Neural cell (in vitro differentiated cells): ENCODE results near the gene AGBL1.

ENCODE experiments used
- EP300 ChIP-seq: fragments of 450-650 bp; conservative IDR thresholded peaks from 2 replicates; pipeline ENCODE4 v1.6.1; 2014; ENCODE audit warnings: antibody characterized with exemption, mild to moderate bottlenecking, moderate library complexity; ENCODE audit not compliant: poor library complexity, severe bottlenecking
- EZH2 ChIP-seq: fragments of 200-600, 300-800 bp; shearing (Covaris generic), sonication (generic); IDR thresholded peaks from 2 replicates; pipeline ENCODE4 v1.6.1; 2014; ENCODE audit warnings: antibody characterized with exemption, low read length, borderline replicate concordance, mild to moderate bottlenecking; ENCODE audit not compliant: insufficient read depth, poor library complexity, severe bottlenecking
- POLR2AphosphoS5 ChIP-seq: IDR thresholded peaks from 2 replicates; pipeline ENCODE4 v1.6.1; 2012
- RAD21 ChIP-seq: fragments of 450-650 bp; conservative IDR thresholded peaks from 2 replicates; pipeline ENCODE4 v1.6.1; 2014; ENCODE audit warnings: antibody characterized with exemption, mild to moderate bottlenecking, moderate library complexity
- TAF1 ChIP-seq: IDR thresholded peaks from 2 replicates; pipeline ENCODE4 v1.6.1; 2012; ENCODE audit warnings: low read depth
- TF ChIP-seq, protein P1 (sequence below): fragments of 450-650 bp; IDR thresholded peaks from 2 replicates; pipeline ENCODE4 v1.5.1; 2014; ENCODE audit warnings: antibody characterized with exemption, mild to moderate bottlenecking, moderate library complexity; ENCODE audit not compliant: poor library complexity, severe bottlenecking
- TF ChIP-seq, protein P2 (sequence below): IDR thresholded peaks from 2 replicates; pipeline ENCODE4 v1.6.1; 2012; ENCODE audit warnings: borderline replicate concordance

DNA sequence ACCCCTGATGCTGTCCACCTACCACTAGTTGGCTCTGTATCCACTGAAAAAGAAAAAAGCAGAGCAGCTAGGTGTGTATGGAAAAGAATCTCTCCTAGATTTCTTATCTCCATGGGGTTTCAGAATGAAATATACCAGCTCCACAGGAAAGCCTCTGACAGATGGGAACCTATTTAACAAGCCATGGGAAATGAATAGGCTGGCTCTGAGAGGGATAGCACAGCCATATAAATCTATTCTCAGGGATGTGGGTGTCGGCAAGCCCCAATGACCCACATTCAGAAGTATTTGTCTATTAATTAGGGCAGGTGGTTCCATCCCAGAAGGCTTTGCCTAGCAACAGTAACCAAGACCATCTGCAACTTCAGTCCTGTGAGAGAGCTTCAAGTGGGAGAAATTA is 694.1 kb downstream of the AGBL1 start:
- TF ChIP-seq POLR2AphosphoS5 (no peak), EP300 (no peak), RAD21 (peak; percentile 45), EZH2 (no peak), TAF1 (no peak)
- TF ChIP-seq, protein P1, sequence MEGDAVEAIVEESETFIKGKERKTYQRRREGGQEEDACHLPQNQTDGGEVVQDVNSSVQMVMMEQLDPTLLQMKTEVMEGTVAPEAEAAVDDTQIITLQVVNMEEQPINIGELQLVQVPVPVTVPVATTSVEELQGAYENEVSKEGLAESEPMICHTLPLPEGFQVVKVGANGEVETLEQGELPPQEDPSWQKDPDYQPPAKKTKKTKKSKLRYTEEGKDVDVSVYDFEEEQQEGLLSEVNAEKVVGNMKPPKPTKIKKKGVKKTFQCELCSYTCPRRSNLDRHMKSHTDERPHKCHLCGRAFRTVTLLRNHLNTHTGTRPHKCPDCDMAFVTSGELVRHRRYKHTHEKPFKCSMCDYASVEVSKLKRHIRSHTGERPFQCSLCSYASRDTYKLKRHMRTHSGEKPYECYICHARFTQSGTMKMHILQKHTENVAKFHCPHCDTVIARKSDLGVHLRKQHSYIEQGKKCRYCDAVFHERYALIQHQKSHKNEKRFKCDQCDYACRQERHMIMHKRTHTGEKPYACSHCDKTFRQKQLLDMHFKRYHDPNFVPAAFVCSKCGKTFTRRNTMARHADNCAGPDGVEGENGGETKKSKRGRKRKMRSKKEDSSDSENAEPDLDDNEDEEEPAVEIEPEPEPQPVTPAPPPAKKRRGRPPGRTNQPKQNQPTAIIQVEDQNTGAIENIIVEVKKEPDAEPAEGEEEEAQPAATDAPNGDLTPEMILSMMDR = peak; percentile 45
- TF ChIP-seq, protein P2, sequence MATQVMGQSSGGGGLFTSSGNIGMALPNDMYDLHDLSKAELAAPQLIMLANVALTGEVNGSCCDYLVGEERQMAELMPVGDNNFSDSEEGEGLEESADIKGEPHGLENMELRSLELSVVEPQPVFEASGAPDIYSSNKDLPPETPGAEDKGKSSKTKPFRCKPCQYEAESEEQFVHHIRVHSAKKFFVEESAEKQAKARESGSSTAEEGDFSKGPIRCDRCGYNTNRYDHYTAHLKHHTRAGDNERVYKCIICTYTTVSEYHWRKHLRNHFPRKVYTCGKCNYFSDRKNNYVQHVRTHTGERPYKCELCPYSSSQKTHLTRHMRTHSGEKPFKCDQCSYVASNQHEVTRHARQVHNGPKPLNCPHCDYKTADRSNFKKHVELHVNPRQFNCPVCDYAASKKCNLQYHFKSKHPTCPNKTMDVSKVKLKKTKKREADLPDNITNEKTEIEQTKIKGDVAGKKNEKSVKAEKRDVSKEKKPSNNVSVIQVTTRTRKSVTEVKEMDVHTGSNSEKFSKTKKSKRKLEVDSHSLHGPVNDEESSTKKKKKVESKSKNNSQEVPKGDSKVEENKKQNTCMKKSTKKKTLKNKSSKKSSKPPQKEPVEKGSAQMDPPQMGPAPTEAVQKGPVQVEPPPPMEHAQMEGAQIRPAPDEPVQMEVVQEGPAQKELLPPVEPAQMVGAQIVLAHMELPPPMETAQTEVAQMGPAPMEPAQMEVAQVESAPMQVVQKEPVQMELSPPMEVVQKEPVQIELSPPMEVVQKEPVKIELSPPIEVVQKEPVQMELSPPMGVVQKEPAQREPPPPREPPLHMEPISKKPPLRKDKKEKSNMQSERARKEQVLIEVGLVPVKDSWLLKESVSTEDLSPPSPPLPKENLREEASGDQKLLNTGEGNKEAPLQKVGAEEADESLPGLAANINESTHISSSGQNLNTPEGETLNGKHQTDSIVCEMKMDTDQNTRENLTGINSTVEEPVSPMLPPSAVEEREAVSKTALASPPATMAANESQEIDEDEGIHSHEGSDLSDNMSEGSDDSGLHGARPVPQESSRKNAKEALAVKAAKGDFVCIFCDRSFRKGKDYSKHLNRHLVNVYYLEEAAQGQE = no peak
